K562 (cell line): Measurements from ENCODE around the gene AGO4. TPM values are rescaled to one million over a fixed set of nuclear protein-coding genes. Genes with fewer than 3 reads are reported as not detected.
A peak's percentile ranks its signal among the peaks of the same experiment; 100 is the strongest.

Experiments
- E2F8 ChIP-seq: fragments of 450-650 bp; IDR thresholded peaks from 2 replicates; pipeline ENCODE4 v1.7.1; 2018; ENCODE audit warnings: mild to moderate bottlenecking, low read depth; ENCODE audit not compliant: partially characterized antibody
- ESRRB ChIP-seq: fragments of 250-450 bp; sonication (Bioruptor Pico); IDR thresholded peaks from 2 replicates; pipeline ENCODE4 v1.5.0; 2020; ENCODE audit warnings: mild to moderate bottlenecking, moderate library complexity, borderline replicate concordance
- HOXB6 ChIP-seq: fragments of 250-450 bp; sonication (Bioruptor Pico); IDR thresholded peaks from 2 replicates; pipeline ENCODE4 v1.5.1; 2022; ENCODE audit warnings: mild to moderate bottlenecking, borderline replicate concordance
- ID3 ChIP-seq, 2 experiments: fragments of 250-450 bp in 1 of 2; fragments of 450-650 bp in 1 of 2; sonication (Bioruptor Pico) in 1 of 2; IDR thresholded peaks; 2 replicates each; pipeline versions ENCODE4 v1.6.1 to v1.8.0; 2016 to 2021; ENCODE audit warnings: mild to moderate bottlenecking in 2 of 2, moderate library complexity in 2 of 2, missing compliant biosample characterization in 1 of 2, missing genetic modification characterization in 1 of 2
- TOE1 ChIP-seq, 2 experiments: fragments of 450-650 bp in 1 of 2; sonication (generic) in 1 of 2; formaldehyde crosslinking in 1 of 2; IDR thresholded peaks; 2 replicates each; pipeline versions ENCODE4 v1.7.1 to v1.8.0; 2016 to 2022; ENCODE audit warnings: borderline replicate concordance in 2 of 2, mild to moderate bottlenecking in 2 of 2, antibody characterized with exemption in 1 of 2, inconsistent platforms in 1 of 2, low read depth in 1 of 2, missing genetic modification reagents in 1 of 2, moderate library complexity in 1 of 2
- polyA plus RNA-seq, 8 experiments: library from polyadenylated mRNA; depleted of rRNA in 4 of 8; stranded (reverse) in 5 of 8; unstranded in 3 of 8; fragments of >200 nt; fragmentation: Nextera tagmentation in 2 of 8; fragmentation: Illumina TruSeq in 1 of 8; extraction: Ambion mirVana in 2 of 8; extraction: Trizol in 1 of 8; gene quantifications; 2 replicates each; pipeline versions ENCODE4 v1.2.1 to v1.2.3, GENCODE V29; 2011 to 2014; ENCODE audit warnings: inconsistent platforms in 1 of 8, missing spikeins in 1 of 8
- total RNA-seq, 7 experiments: library from RNA; depleted of rRNA in 6 of 7; stranded (reverse); fragments of >200 nt in 6 of 7; fragmentation: Illumina TruSeq in 2 of 7; extraction: Trizol in 2 of 7; gene quantifications; 2 replicates each; pipeline versions ENCODE4 v1.2.1 to v1.2.3, GENCODE V29; 2011 to 2021; ENCODE audit warnings: low replicate concordance in 1 of 7
- TF ChIP-seq, protein P1 (sequence below): fragments of 200-600 bp; sonication (generic); IDR thresholded peaks from one replicate; pipeline ENCODE4 v1.6.1; 2012; ENCODE audit warnings: mild to moderate bottlenecking, low read depth, low read length, inconsistent platforms

Gene AGO4
- total and polyA plus RNA-seq, 9 of the 15 experiments (the other 6 are each of a cell fraction or from before 2014, with no cell fraction given): 1.3 to 10.5 (median 6.5) TPM

DNA sequence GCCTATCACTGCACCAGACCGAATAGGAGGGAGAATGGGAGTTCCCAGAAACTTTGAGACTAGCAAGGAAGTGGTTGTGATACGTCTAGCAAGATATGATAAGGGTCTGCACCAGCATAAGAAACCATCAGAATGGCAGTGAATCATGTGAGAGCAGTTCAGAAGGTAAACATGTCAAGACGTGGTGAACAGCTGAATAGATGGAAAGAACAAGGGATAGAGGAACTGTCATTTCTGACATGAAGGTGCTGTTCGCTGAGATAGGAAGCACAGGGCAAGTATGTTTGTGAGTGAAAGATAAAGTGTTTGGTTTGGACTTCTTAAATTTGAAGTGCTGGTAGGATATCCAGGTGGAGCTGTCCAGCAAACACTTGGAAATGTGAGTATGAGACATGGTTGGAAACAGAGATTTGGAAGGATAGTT, 74.0 kb downstream of the AGO4 start (continued):
- TF ChIP-seq E2F8 (no peak), ID3 (CRISPR knock-in tag; IDR thresholded peaks at IDR 0.05) (no peak), ID3 (tag; IDR thresholded peaks at IDR 0.05) (peak; percentile 68; the same call in 1 of the 2 replicates), ESRRB (CRISPR knock-in tag) (no peak), HOXB6 (CRISPR knock-in tag) (no peak), TOE1 (IDR thresholded peaks at IDR 0.05; ENCODE audit: borderline replicate concordance) (peak; percentile 48; the same call in 1 of the 2 replicates), TOE1 (CRISPR knock-in tag; IDR thresholded peaks at IDR 0.05; ENCODE audit: borderline replicate concordance, low read depth) (no peak)
- TF ChIP-seq, protein P1, sequence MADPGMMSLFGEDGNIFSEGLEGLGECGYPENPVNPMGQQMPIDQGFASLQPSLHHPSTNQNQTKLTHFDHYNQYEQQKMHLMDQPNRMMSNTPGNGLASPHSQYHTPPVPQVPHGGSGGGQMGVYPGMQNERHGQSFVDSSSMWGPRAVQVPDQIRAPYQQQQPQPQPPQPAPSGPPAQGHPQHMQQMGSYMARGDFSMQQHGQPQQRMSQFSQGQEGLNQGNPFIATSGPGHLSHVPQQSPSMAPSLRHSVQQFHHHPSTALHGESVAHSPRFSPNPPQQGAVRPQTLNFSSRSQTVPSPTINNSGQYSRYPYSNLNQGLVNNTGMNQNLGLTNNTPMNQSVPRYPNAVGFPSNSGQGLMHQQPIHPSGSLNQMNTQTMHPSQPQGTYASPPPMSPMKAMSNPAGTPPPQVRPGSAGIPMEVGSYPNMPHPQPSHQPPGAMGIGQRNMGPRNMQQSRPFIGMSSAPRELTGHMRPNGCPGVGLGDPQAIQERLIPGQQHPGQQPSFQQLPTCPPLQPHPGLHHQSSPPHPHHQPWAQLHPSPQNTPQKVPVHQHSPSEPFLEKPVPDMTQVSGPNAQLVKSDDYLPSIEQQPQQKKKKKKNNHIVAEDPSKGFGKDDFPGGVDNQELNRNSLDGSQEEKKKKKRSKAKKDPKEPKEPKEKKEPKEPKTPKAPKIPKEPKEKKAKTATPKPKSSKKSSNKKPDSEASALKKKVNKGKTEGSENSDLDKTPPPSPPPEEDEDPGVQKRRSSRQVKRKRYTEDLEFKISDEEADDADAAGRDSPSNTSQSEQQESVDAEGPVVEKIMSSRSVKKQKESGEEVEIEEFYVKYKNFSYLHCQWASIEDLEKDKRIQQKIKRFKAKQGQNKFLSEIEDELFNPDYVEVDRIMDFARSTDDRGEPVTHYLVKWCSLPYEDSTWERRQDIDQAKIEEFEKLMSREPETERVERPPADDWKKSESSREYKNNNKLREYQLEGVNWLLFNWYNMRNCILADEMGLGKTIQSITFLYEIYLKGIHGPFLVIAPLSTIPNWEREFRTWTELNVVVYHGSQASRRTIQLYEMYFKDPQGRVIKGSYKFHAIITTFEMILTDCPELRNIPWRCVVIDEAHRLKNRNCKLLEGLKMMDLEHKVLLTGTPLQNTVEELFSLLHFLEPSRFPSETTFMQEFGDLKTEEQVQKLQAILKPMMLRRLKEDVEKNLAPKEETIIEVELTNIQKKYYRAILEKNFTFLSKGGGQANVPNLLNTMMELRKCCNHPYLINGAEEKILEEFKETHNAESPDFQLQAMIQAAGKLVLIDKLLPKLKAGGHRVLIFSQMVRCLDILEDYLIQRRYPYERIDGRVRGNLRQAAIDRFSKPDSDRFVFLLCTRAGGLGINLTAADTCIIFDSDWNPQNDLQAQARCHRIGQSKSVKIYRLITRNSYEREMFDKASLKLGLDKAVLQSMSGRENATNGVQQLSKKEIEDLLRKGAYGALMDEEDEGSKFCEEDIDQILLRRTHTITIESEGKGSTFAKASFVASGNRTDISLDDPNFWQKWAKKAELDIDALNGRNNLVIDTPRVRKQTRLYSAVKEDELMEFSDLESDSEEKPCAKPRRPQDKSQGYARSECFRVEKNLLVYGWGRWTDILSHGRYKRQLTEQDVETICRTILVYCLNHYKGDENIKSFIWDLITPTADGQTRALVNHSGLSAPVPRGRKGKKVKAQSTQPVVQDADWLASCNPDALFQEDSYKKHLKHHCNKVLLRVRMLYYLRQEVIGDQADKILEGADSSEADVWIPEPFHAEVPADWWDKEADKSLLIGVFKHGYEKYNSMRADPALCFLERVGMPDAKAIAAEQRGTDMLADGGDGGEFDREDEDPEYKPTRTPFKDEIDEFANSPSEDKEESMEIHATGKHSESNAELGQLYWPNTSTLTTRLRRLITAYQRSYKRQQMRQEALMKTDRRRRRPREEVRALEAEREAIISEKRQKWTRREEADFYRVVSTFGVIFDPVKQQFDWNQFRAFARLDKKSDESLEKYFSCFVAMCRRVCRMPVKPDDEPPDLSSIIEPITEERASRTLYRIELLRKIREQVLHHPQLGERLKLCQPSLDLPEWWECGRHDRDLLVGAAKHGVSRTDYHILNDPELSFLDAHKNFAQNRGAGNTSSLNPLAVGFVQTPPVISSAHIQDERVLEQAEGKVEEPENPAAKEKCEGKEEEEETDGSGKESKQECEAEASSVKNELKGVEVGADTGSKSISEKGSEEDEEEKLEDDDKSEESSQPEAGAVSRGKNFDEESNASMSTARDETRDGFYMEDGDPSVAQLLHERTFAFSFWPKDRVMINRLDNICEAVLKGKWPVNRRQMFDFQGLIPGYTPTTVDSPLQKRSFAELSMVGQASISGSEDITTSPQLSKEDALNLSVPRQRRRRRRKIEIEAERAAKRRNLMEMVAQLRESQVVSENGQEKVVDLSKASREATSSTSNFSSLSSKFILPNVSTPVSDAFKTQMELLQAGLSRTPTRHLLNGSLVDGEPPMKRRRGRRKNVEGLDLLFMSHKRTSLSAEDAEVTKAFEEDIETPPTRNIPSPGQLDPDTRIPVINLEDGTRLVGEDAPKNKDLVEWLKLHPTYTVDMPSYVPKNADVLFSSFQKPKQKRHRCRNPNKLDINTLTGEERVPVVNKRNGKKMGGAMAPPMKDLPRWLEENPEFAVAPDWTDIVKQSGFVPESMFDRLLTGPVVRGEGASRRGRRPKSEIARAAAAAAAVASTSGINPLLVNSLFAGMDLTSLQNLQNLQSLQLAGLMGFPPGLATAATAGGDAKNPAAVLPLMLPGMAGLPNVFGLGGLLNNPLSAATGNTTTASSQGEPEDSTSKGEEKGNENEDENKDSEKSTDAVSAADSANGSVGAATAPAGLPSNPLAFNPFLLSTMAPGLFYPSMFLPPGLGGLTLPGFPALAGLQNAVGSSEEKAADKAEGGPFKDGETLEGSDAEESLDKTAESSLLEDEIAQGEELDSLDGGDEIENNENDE: no peak
